Stimulated activated naive CD4-positive, alpha-beta T cell (primary cell): ENCODE results near the gene NDUFS7.

Source experiments
- DNase-seq, 6 experiments: peaks; one replicate each; lab custom pipeline; 2025; lab: John Stamatoyannopoulos, UW

NDUFS7 gene

GRCh38 chr19:1384478-1385110, 887 bp downstream of the NDUFS7 start:
- DNase-seq, result peak in 1 of 6 experiments; percentile 22

- DNase-seq, result no peak
Observed at GRCh38 chr19:1385816-1386215, 2.1 kb downstream of the NDUFS7 start.

- no peak for DNase-seq
Observed at GRCh38 chr19:1386945-1387683, 3.4 kb downstream of the NDUFS7 start.

GRCh38 chr19:1387684-1388636, 4.3 kb downstream of the NDUFS7 start:
- DNase-seq, result no peak

GRCh38 chr19:1388637-1389026, 4.9 kb downstream of the NDUFS7 start:
- DNase-seq, result no peak

GRCh38 chr19:1389033-1389940, 5.6 kb downstream of the NDUFS7 start:
- DNase-seq, result no peak

GRCh38 chr19:1390890-1391423, 7.2 kb downstream of the NDUFS7 start:
- DNase-seq, result no peak

- no peak for DNase-seq
Observed at GRCh38 chr19:1392407-1392806, 8.7 kb downstream of the NDUFS7 start.

- no peak for DNase-seq
Observed at GRCh38 chr19:1392939-1393530, 9.3 kb downstream of the NDUFS7 start.

GRCh38 chr19:1393841-1394240, 10.1 kb downstream of the NDUFS7 start:
- no peak for DNase-seq

- DNase-seq, result no peak
Observed at GRCh38 chr19:1394252-1395193, 10.8 kb downstream of the NDUFS7 start.

- no peak for DNase-seq
Observed at GRCh38 chr19:1395194-1396018, 11.7 kb downstream of the NDUFS7 start.

- DNase-seq, result no peak
Observed at GRCh38 chr19:1396019-1396767, 12.5 kb downstream of the NDUFS7 start.

GRCh38 chr19:1396768-1397679, 13.3 kb downstream of the NDUFS7 start:
- no peak for DNase-seq

- no peak for DNase-seq
Observed at GRCh38 chr19:1397838-1398237, 14.1 kb downstream of the NDUFS7 start.

GRCh38 chr19:1399079-1399478, 15.4 kb downstream of the NDUFS7 start:
- DNase-seq, result no peak

GRCh38 chr19:1399745-1400144, 16.0 kb downstream of the NDUFS7 start:
- DNase-seq, result no peak
